Duodenal mucosa (tissue), 2 donors: Measurements from ENCODE around the gene TET2.

Experiments used
- H3K27ac ChIP-seq: one replicate; pipeline ENCODE4 v1.7.0; 2013; ENCODE audit warnings: low read depth, low read length
- H3K27me3 ChIP-seq, 2 donors: one replicate each; pipeline ENCODE4 v1.7.0; 2013; ENCODE audit warnings: low read length in 2 of 2, control low read depth in 1 of 2; ENCODE audit not compliant: insufficient read depth in 2 of 2, control insufficient read depth in 1 of 2
- H3K36me3 ChIP-seq, 2 donors: one replicate each; pipeline ENCODE4 v1.7.0; 2013; ENCODE audit warnings: low read length in 2 of 2, control low read depth in 1 of 2; ENCODE audit not compliant: insufficient read depth in 2 of 2, control insufficient read depth in 1 of 2
- H3K4me1 ChIP-seq, 2 donors: one replicate each; pipeline ENCODE4 v1.7.0; 2013; ENCODE audit warnings: low read length in 2 of 2, control low read depth in 1 of 2; ENCODE audit not compliant: insufficient read depth in 2 of 2, control insufficient read depth in 1 of 2
- H3K4me3 ChIP-seq, 2 donors: one replicate each; pipeline ENCODE4 v1.7.0; 2013; ENCODE audit warnings: low read length in 2 of 2, low read depth in 1 of 2
- H3K9ac ChIP-seq, 2 donors: one replicate each; pipeline ENCODE4 v1.7.0; 2013; ENCODE audit warnings: low read length in 2 of 2, low read depth in 1 of 2
- H3K9me3 ChIP-seq, 2 donors: one replicate each; pipeline ENCODE4 v1.7.0; 2013; ENCODE audit warnings: low read length in 2 of 2, control low read depth in 1 of 2; ENCODE audit not compliant: control insufficient read depth in 1 of 2

Gene TET2

GRCh38 chr4:105227054-105227453 is 80.4 kb downstream of the TET2 start:
- Histone ChIP-seq H3K9me3 (no peaks in the 10 kb centered on the region), H3K27ac (no peak overlapping the region), H3K27me3 (no peaks in the 10 kb centered on the region), H3K4me3 (no peak overlapping the region), H3K36me3 (no peaks in the 10 kb centered on the region), H3K4me1 (no peaks in the 10 kb centered on the region), H3K9ac (no peak overlapping the region)

GRCh38 chr4:105230287-105230686 is 83.6 kb downstream of the TET2 start:
- Histone ChIP-seq H3K36me3 (peaks cover 14 to 16% of the 10 kb centered on the region in 2 donors), H3K4me3 (no peak overlapping the region), H3K9ac (no peak overlapping the region), H3K9me3 (no peaks in the 10 kb centered on the region), H3K4me1 (no peaks in the 10 kb centered on the region), H3K27me3 (no peaks in the 10 kb centered on the region), H3K27ac (no peak overlapping the region)

- Histone ChIP-seq H3K9ac (no peak overlapping the region), H3K4me1 (no peaks in the 10 kb centered on the region), H3K9me3 (no peaks in the 10 kb centered on the region), H3K36me3 (peaks cover 29 to 33% of the 10 kb centered on the region in 2 donors), H3K27me3 (no peaks in the 10 kb centered on the region), H3K4me3 (no peak overlapping the region), H3K27ac (no peak overlapping the region)
These were observed 85.7 kb downstream of the TET2 start for GRCh38 chr4:105232374-105232773.

- Histone ChIP-seq H3K4me1 (no peaks in the 10 kb centered on the region), H3K4me3 (no peak overlapping the region), H3K36me3 (peaks cover 29 to 42% of the 10 kb centered on the region in 2 donors), H3K9me3 (no peaks in the 10 kb centered on the region), H3K27ac (no peak overlapping the region), H3K9ac (no peak overlapping the region), H3K27me3 (no peaks in the 10 kb centered on the region)
These were observed 87.9 kb downstream of the TET2 start for GRCh38 chr4:105234582-105234981.

GRCh38 chr4:105236202-105236915 is 89.7 kb downstream of the TET2 start:
- H3K9ac ChIP-seq, result no peak overlapping the region
- H3K4me1 ChIP-seq, result no peaks in the 10 kb centered on the region
- no peaks in the 10 kb centered on the region for H3K9me3 ChIP-seq
- peaks cover 34 to 42% of the 10 kb centered on the region in 2 donors for H3K36me3 ChIP-seq
- H3K27me3 ChIP-seq, result no peaks in the 10 kb centered on the region
- no peak overlapping the region for H3K4me3 ChIP-seq
- H3K27ac ChIP-seq, result no peak overlapping the region

- no peak overlapping the region for H3K27ac ChIP-seq
- H3K9me3 ChIP-seq, result no peaks in the 10 kb centered on the region
- H3K9ac ChIP-seq, result no peak overlapping the region
- H3K27me3 ChIP-seq, result no peaks in the 10 kb centered on the region
- H3K36me3 ChIP-seq, result peaks cover 34 to 42% of the 10 kb centered on the region in 2 donors
- no peak overlapping the region for H3K4me3 ChIP-seq
- no peaks in the 10 kb centered on the region for H3K4me1 ChIP-seq
These were observed 90.2 kb downstream of the TET2 start for GRCh38 chr4:105236916-105237311.

- no peak overlapping the region for H3K27ac ChIP-seq
- H3K9me3 ChIP-seq, result no peaks in the 10 kb centered on the region
- no peak overlapping the region for H3K4me3 ChIP-seq
These were observed 93.4 kb downstream of the TET2 start for GRCh38 chr4:105240037-105240436.

GRCh38 chr4:105241451-105241850 is 94.8 kb downstream of the TET2 start:
- no peak overlapping the region for H3K9ac ChIP-seq
- H3K4me1 ChIP-seq, result no peaks in the 10 kb centered on the region
- H3K27me3 ChIP-seq, result no peaks in the 10 kb centered on the region
- H3K9me3 ChIP-seq, result no peaks in the 10 kb centered on the region
- no peak overlapping the region for H3K4me3 ChIP-seq
- H3K36me3 ChIP-seq, result peaks cover 9 to 27% of the 10 kb centered on the region in 2 donors
- H3K27ac ChIP-seq, result no peak overlapping the region

More at GRCh38 chr4:105240037-105240436, 93.4 kb downstream of the TET2 start:
- Histone ChIP-seq H3K4me1 (no peaks in the 10 kb centered on the region), H3K36me3 (peaks cover 22 to 38% of the 10 kb centered on the region in 2 donors), H3K9ac (no peak overlapping the region), H3K27me3 (no peaks in the 10 kb centered on the region)

GRCh38 chr4:105243446-105243845 is 96.8 kb downstream of the TET2 start:
- no peak overlapping the region for H3K9ac ChIP-seq
- no peaks in the 10 kb centered on the region for H3K27me3 ChIP-seq
- no peak overlapping the region for H3K4me3 ChIP-seq
- no peak overlapping the region for H3K27ac ChIP-seq
- no peaks in the 10 kb centered on the region for H3K4me1 ChIP-seq
- H3K9me3 ChIP-seq, result no peaks in the 10 kb centered on the region
- peaks cover 5 to 17% of the 10 kb centered on the region in 2 donors for H3K36me3 ChIP-seq

- Histone ChIP-seq H3K27me3 (no peaks in the 10 kb centered on the region), H3K36me3 (peaks cover 0 to 13% of the 10 kb centered on the region in 2 donors), H3K4me3 (no peak overlapping the region)
These were observed 100.0 kb downstream of the TET2 start for GRCh38 chr4:105246712-105247111.

More at GRCh38 chr4:105246712-105247111, 100.0 kb downstream of the TET2 start:
- no peaks in the 10 kb centered on the region for H3K9me3 ChIP-seq
- no peaks in the 10 kb centered on the region for H3K4me1 ChIP-seq
- H3K9ac ChIP-seq, result no peak overlapping the region
- no peak overlapping the region for H3K27ac ChIP-seq
